GM12864 (cell line): ENCODE results near the gene MMP15.

Source experiments
- DNase-seq: peaks from one replicate; pipeline ENCODE4 v3.0.0-alpha.2; 2011; ENCODE audit warnings: low read depth
- H3K4me3 ChIP-seq: 2 replicates; pipeline ENCODE4 v1.5.1; 2011; ENCODE audit warnings: mild to moderate bottlenecking, low read depth, low read length, control low read depth
- TF ChIP-seq, protein P1 (sequence below): IDR thresholded peaks from 2 replicates; pipeline ENCODE4 v1.5.1; 2011; ENCODE audit warnings: low read depth, mild to moderate bottlenecking, moderate library complexity, low read length, control low read depth, inconsistent platforms; ENCODE audit errors: missing control alignments

Gene MMP15

DNA sequence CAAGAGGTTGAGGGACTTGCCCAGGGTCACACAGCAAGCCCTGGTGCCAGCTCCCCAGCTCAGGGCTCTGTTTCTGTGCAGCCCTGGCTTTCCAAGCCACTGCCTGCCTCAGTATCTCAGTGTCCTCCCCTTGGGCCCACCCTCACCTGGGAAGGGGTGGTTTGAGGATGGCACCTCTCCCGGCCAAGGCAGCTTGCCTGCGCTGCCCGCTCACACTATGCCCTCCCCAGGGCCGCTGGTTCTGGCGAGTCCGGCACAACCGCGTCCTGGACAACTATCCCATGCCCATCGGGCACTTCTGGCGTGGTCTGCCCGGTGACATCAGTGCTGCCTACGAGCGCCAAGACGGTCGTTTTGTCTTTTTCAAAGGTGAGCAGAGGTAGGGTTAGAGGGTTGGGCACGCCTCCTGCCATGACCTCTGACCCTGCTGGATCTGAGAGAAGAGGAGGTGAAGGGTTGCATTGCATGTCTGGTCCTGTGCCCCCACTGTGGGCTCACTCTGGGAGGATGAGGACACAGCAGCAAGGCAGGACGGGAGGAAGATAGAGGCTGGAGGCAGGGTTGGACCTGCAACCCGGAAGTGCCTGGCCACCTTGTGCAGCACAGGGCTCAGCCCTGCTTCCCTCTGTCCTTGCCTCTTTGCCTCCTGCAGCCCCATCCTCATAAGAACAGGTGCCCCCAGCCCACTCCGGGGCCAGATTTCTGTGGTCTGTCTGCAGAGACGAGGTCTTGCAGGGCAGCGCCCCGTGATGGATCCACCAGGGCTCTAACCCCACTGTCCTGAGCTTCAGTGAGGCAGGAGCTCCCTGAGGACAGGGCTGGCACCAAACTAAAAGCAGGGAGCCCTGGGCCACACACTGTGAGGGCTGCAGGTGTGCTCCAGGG, 16.7 kb downstream of the MMP15 start:
- no peak overlapping the region for H3K4me3 ChIP-seq
- TF ChIP-seq, protein P1, sequence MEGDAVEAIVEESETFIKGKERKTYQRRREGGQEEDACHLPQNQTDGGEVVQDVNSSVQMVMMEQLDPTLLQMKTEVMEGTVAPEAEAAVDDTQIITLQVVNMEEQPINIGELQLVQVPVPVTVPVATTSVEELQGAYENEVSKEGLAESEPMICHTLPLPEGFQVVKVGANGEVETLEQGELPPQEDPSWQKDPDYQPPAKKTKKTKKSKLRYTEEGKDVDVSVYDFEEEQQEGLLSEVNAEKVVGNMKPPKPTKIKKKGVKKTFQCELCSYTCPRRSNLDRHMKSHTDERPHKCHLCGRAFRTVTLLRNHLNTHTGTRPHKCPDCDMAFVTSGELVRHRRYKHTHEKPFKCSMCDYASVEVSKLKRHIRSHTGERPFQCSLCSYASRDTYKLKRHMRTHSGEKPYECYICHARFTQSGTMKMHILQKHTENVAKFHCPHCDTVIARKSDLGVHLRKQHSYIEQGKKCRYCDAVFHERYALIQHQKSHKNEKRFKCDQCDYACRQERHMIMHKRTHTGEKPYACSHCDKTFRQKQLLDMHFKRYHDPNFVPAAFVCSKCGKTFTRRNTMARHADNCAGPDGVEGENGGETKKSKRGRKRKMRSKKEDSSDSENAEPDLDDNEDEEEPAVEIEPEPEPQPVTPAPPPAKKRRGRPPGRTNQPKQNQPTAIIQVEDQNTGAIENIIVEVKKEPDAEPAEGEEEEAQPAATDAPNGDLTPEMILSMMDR = no peak
- no peak for DNase-seq

DNA sequence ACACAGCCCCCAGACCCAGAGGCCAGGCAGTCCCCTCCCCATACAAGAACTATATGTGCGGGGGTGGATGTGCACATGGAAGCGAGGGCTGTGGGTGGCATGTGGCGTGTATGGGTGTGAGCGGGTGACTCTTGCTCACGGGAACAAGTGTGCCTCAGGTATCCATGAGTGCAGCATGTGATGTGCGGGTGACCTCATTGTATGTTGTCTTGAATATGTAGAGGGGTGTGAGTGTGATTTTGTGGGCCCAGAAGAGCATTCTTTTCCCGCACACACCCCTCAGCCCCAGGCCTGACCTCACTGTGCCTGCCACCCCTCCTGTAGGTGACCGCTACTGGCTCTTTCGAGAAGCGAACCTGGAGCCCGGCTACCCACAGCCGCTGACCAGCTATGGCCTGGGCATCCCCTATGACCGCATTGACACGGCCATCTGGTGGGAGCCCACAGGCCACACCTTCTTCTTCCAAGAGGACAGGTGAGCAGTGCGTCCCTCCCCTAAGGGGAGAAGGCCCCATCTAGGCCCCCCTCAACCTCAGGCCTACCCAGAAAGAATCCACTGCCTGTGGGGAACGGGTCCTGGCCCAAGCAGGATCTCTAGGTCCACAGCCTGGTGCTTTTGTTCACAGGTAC, 17.4 kb downstream of the MMP15 start:
- no peak overlapping the region for H3K4me3 ChIP-seq
- no peak for DNase-seq
- TF ChIP-seq, protein P1 = no peak

DNA sequence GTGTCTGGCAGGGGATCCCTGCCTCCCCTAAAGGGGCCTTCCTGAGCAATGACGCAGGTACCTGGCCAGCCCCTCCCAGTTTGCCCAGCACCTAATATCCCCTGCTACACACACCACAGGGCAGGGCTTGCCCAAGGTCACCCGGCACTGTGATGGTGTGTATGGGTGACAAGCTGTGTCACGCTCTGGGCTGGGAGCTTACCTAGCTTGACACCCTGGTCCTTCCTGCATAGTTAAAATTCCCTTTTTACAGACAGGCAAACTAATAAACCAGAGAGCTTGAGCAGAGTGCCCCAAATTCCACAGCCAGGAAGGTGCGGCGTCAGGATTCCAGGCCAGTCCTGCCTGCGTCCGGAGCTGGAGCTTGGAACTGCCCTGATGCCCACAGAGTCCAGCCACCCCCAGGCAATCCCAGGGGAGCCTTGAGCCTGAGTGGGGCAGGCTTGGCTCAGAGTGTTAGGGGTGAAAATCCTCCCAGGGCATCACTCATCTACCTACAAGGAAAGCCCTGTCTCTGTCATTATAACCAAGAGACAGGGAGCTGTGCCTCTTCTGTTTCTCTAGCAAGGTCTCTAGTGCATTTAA, 18.1 kb downstream of the MMP15 start:
- DNase-seq = no peak
- TF ChIP-seq, protein P1 = no peak
- H3K4me3 ChIP-seq = no peak overlapping the region

DNA sequence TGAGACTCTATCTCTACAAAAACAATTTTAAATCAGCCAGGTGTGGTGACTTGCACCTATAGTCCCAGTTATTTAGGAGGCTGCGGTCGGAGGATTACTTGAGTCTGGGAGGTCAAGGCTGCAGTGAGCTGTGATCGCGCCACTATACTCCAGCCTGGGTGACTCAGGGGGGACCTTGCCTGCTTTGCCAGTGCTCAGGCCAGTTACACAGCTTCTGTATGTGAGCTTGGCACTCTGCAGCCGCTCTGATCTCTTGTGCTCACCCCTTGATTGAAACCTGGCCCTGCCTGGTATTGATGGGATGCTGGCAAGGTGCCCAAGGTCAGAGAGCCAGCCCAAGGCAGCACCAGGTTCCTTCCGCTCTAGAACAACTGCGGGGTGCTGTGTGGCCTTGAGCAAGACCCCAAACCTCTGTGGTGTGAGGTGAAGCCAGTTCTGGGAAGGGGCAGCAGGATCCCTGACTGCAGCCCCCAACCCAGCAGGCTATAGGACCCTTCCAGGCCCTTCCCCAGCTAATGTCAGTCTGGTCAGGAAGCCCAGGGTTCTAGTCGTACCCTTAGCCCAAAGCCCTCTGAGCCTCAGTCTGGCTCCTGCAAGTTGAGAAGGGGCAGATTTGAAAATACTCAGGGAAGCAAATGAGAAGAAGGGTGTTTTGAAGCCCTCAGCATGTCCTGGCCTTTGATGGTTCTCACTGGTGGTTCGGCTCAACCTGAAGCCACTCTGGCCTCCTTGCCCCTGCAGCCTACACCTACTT, 18.9 kb downstream of the MMP15 start:
- no peak overlapping the region for H3K4me3 ChIP-seq
- TF ChIP-seq, protein P1 = no peak
- no peak for DNase-seq

DNA sequence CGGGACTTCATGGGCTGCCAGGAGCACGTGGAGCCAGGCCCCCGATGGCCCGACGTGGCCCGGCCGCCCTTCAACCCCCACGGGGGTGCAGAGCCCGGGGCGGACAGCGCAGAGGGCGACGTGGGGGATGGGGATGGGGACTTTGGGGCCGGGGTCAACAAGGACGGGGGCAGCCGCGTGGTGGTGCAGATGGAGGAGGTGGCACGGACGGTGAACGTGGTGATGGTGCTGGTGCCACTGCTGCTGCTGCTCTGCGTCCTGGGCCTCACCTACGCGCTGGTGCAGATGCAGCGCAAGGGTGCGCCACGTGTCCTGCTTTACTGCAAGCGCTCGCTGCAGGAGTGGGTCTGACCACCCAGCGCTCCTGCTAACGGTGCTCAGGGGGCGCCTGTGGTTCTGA, 19.5 kb downstream of the MMP15 start:
- no peak overlapping the region for H3K4me3 ChIP-seq
- TF ChIP-seq, protein P1 = no peak
- DNase-seq = no peak

DNA sequence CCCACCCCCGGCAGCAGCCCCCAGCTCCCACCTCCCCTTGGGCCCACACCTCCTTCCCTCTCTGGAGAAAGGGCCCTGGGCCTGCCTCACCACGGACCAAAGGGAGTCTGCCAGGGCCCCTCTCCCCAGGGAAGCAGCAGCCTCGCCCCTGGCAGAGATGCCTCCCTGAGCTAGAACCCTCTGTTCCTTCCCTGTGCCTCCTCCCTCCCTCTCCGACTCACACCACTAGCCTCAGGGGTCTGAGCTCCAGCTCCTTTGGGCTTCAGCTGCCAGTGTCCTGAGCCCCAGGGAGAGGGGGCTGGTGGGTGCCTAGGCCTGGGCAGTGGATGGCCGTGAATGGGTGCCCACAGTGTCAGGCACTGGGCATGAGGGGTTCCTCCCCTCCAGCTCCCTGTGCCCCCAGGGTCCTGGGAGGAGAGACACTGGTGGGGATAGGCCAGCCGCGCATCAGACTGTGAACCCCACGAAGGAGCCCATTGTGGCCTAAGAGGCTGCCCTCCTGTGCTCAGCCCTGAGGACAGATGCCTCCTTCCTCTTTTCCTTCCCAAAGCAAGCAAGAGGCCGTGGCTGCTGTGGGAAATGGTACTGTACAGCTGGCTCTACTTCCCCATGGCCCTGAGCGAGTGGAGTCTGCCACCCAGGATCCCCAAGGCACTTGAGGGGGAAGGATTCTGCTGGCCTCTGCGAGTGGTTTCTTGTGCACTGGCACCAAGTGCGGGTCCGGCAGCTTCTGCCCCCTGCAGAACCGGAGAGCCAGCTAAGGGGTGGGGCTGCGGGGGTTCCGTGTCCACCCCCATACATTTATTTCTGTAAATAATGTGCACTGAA, 20.7 kb downstream of the MMP15 start:
- TF ChIP-seq, protein P1 = no peak
- no peak for DNase-seq
- H3K4me3 ChIP-seq = no peak overlapping the region
